ENCODE results near the gene PLEK2. TPM values are rescaled to one million over a fixed set of nuclear protein-coding genes. Genes with fewer than 3 reads are reported as not detected.
"Not testable (repeated sequence)": the region's sequence is repeated elsewhere in the genome, so short reads cannot be mapped to it uniquely, and the experiment has no call there.

PLEK2 gene
- polyA plus RNA-seq, 1 experiment, result 1.6 TPM

DNA sequence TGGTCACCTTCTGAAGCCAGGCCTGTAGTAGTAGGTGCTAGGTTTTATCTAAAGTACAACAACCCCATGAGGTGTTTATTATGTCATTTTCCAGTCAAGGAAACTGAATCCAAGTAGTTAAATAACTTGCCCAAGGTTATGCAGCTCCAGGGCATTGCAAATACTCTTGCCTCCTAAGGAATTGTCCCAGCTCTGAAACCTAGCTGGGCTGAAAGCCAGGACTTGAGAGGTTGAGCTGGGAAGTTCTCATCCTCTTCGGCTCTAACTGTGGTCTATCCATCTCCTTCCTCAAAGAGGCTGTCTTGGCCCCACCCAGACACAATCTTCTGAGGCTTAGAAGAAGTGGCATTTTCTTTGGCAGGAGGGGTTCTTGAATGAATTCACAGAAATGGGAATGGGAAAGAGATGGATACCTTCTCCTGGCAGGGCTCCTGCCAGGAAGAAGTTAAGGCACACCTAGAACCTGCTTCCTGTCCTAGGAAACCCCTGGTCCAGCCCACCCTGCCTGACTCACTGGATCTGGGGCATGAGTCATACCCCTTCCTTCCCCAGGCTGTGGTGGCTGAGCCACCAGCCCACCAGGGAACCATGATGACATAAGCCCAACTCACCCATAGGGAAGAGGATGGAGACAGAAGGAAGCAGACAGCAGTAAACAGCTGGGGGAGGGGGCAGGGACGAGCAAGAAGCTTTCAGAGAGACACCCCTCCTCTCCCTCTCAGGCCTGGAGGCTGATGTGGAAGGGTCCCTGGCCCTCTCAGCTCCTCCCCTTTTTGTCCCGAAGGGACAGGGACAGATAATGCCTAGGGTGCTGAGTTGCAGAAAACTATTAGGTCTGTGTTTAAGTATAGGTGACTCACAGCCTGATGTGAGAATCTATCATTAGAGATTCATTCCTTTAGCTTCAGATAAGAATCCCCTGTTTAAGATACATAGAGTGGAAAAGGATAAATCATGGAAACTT is 2.1 kb upstream of the PLEK2 start:
- H3K4me3 ChIP-seq (ENCODE audit: low read depth, low read length), result no peak overlapping the region
- POLR2A ChIA-PET, result no interaction called here
- no peak overlapping the region for H3K27ac ChIP-seq (ENCODE audit: low read depth, low read length)

DNA sequence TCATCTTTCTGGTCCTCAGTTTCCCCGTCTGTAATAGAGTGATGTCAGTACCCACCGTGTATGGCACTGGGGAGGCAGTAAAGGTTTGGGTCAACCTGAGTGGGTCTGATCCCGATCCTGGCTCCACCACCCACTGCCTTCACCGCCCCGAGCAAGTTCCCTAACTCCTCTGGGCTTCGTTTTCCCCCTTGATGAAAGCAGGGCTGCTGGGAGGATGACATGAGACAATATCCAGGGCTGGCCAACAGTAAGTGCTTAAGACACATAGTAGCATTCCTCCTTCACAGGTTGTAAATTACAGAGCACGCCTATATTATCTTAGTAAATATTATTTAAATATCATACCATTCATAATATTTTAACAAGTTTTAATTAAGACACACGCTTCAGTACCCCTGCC is 595 bp downstream of the PLEK2 start:
- CTCF ChIA-PET, result interaction anchor here (0.7 to 2.8 kb wide), 3 partner anchors 16 to 293 kb away, joined by 3 to 9 read pairs (median 8); partner anchors contain the start of genes ATP6V1D and EIF2S1
- no peaks in the 10 kb centered on the region; the same call in 1 of the 2 replicates for H3K9me3 ChIP-seq (ENCODE audit: control insufficient read depth, insufficient read depth, low read length)
- DNase-seq (ENCODE audit: low read depth, low spot score), result no peak
- POLR2A ChIA-PET, result no interaction called here
- no peak overlapping the region for H3K27ac ChIP-seq (ENCODE audit: low read depth, low read length)
- no peaks in the 10 kb centered on the region for H3K27me3 ChIP-seq (ENCODE audit: control insufficient read depth, insufficient read depth, low read length)
- TF ChIP-seq, protein P1, sequence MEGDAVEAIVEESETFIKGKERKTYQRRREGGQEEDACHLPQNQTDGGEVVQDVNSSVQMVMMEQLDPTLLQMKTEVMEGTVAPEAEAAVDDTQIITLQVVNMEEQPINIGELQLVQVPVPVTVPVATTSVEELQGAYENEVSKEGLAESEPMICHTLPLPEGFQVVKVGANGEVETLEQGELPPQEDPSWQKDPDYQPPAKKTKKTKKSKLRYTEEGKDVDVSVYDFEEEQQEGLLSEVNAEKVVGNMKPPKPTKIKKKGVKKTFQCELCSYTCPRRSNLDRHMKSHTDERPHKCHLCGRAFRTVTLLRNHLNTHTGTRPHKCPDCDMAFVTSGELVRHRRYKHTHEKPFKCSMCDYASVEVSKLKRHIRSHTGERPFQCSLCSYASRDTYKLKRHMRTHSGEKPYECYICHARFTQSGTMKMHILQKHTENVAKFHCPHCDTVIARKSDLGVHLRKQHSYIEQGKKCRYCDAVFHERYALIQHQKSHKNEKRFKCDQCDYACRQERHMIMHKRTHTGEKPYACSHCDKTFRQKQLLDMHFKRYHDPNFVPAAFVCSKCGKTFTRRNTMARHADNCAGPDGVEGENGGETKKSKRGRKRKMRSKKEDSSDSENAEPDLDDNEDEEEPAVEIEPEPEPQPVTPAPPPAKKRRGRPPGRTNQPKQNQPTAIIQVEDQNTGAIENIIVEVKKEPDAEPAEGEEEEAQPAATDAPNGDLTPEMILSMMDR (IDR thresholded peaks at IDR 0.05; ENCODE audit: low read depth, low read length), result no peak
- H3K4me3 ChIP-seq (ENCODE audit: low read depth, low read length), result peak overlapping the region; percentile 56; the same call in 1 of the 2 replicates

More for the DNA sequence above, 2.1 kb upstream of the PLEK2 start:
- Histone ChIP-seq H3K9me3 (ENCODE audit: control insufficient read depth, insufficient read depth, low read length) (no peaks in the 10 kb centered on the region; the same call in 1 of the 2 replicates), H3K27me3 (ENCODE audit: control insufficient read depth, insufficient read depth, low read length) (no peaks in the 10 kb centered on the region)
- peak; percentile 26 for DNase-seq (ENCODE audit: low read depth, low spot score)
- CTCF ChIA-PET, result interaction anchor here (1.0 to 3.5 kb wide), 2 partner anchors 13 to 54 kb away, joined by 3 to 19 read pairs; partner anchors contain the start of genes ATP6V1D and EIF2S1
- TF ChIP-seq, protein P1 (IDR thresholded peaks at IDR 0.05; ENCODE audit: low read depth, low read length), result no peak

DNA sequence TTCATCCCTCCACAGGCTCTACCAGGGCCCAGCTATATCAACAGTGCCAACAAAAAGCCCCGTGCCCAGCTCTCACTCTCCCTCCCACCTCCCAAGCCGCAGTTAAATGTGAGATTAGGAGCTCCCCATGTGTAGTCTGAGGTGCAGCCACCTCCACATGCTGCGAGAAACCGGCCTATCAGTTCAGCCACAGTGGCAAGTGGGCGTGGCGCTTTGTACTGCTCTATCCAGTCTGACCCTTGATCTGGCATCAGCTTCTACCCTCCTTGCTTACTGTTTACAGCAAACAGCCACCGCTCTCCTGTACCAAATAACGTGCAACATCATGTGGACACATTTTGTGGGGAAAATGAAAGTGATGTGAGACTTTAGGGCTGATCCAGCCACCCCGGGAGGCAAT is 1.7 kb downstream of the PLEK2 start:
- Histone ChIP-seq H3K27me3 (ENCODE audit: control insufficient read depth, insufficient read depth, low read length) (no peaks in the 10 kb centered on the region), H3K27ac (ENCODE audit: low read depth, low read length) (no peak overlapping the region), H3K9me3 (ENCODE audit: control insufficient read depth, insufficient read depth, low read length) (no peaks in the 10 kb centered on the region; the same call in 1 of the 2 replicates), H3K4me3 (ENCODE audit: low read depth, low read length) (no peak overlapping the region)
- POLR2A ChIA-PET, result no interaction called here
- CTCF ChIA-PET, result interaction anchor here (0.7 to 2.8 kb wide), 3 partner anchors 16 to 294 kb away, joined by 3 to 9 read pairs (median 3); partner anchors contain the start of genes ATP6V1D and EIF2S1
- TF ChIP-seq, protein P1 (IDR thresholded peaks at IDR 0.05; ENCODE audit: low read depth, low read length), result no peak
- DNase-seq (ENCODE audit: low read depth, low spot score), result no peak

DNA sequence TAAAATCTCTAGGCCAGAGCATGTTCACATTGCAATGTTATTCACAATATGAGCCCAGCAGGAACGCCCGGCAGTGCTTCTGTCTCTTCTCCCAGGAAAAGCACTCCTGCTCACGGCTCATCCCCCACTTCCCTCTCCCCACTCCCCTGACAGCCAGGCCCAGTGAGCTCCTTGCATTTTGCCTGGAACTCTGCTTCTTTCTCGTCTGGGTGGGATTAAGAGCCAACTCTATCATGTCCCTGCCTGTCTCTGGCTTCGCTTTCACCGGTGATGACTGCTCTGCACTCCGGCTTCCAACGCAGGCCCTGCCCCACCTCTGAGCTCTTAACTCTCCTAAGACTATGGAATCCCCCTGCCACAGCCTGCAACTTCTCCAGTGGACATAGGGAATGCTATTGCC is 2.5 kb downstream of the PLEK2 start:
- CTCF ChIA-PET, result interaction anchor here (0.8 to 2.8 kb wide), 2 partner anchors 17 to 50 kb away, joined by 3 to 9 read pairs; partner anchors contain the start of genes ATP6V1D and EIF2S1
- DNase-seq (ENCODE audit: low read depth, low spot score), result no peak
- Histone ChIP-seq H3K27me3 (ENCODE audit: control insufficient read depth, insufficient read depth, low read length) (no peaks in the 10 kb centered on the region), H3K9me3 (ENCODE audit: control insufficient read depth, insufficient read depth, low read length) (no peaks in the 10 kb centered on the region; the same call in 1 of the 2 replicates), H3K27ac (ENCODE audit: low read depth, low read length) (no peak overlapping the region), H3K4me3 (ENCODE audit: low read depth, low read length) (no peak overlapping the region)
- POLR2A ChIA-PET, result no interaction called here
- TF ChIP-seq, protein P1 (IDR thresholded peaks at IDR 0.05; ENCODE audit: low read depth, low read length), result no peak

DNA sequence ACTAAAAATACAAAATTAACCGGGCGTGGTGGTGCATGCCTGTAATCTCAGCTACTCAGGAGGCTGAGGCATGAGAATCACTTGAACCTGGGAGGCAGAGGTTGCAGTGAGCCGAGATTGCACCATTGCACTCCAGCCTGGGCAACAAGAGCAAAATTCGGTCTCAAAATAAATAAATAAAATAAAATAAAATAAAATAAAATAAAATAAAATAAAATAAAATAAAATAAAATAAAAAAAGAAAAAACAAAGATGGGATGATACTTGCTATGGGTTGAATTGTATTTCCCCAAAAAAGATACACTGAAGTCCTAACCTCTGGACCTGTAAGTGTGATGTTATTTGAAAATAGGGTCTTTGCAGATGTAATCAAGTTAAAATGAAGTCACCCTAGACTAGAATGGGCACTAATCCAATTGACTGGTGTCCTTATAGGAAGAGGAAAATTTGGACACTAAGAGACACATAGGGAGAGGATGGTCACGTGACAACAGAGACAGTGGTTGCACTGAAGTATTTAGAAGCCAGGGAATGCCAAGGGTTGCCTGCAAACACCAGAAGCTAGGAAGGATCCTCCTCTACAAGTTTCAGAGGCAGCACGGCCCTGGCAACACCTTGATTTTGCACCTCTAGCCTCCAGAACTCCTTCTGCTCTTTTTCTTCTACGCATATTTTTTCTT is 3.7 kb downstream of the PLEK2 start:
- H3K9me3 ChIP-seq (ENCODE audit: control insufficient read depth, insufficient read depth, low read length); H3K4me3 ChIP-seq (ENCODE audit: low read depth, low read length); POLR2A ChIA-PET; H3K27me3 ChIP-seq (ENCODE audit: control insufficient read depth, insufficient read depth, low read length); DNase-seq (ENCODE audit: low read depth, low spot score); H3K27ac ChIP-seq (ENCODE audit: low read depth, low read length): not testable (repeated sequence)
- CTCF ChIA-PET, result interaction anchor here (2.8 kb wide), 1 partner anchor 48 kb away, joined by 9 read pairs; the partner anchor contains the start of genes ATP6V1D and EIF2S1

Measured in AG04450 (cell line).